T47D (cell line): ENCODE results near the gene KLHL26.
"Not testable (repeated sequence)": the region's sequence is repeated elsewhere in the genome, so short reads cannot be mapped to it uniquely, and the experiment has no call there.

Experiments used
- DNase-seq, 2 experiments: peaks; one replicate each; pipeline versions ENCODE4 v3.0.0 to v3.0.0-alpha.2; 2011 to 2012; ENCODE audit warnings: low read depth in 1 of 2, low spot score in 1 of 2
- JUND ChIP-seq: IDR thresholded peaks from 2 replicates; pipeline ENCODE4 v1.6.1; 2012; ENCODE audit warnings: low read depth
- in situ Hi-C: cut with HindIII; loops from 2 replicates; pipeline ENCODE4 v1.10.0; 2016; ENCODE audit warnings: low sequenced_read_pairs, low pct_unique_long_range_greater_than_20kb

Gene KLHL26

GRCh38 chr19:18668744-18669523 is 32.1 kb downstream of the KLHL26 start:
- in situ Hi-C loops, result no loop called here
- TF ChIP-seq JUND, result no peak

DNA sequence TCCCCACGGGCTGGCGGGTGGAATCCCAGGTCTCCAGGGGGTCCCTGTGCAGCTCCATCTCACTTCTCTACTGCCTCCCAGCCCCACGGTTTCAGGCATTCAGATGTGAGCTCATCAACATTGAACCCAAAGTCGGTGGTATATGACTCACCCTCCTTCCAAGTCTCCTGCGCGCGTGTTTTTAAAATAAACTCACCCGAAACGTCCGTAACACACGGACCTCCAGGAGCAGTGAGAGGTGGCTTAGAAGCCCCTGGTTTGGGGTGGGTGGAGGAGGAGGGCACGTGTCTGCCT is 32.6 kb downstream of the KLHL26 start:
- no peak for DNase-seq
- in situ Hi-C loops, result no loop called here
- TF ChIP-seq JUND, result no peak

More at GRCh38 chr19:18668744-18669523, 32.1 kb downstream of the KLHL26 start:
- no peak for DNase-seq

GRCh38 chr19:18669883-18670282 is 33.1 kb downstream of the KLHL26 start:
- DNase-seq, result no peak
- in situ Hi-C loops, result no loop called here
- no peak for TF ChIP-seq JUND

DNA sequence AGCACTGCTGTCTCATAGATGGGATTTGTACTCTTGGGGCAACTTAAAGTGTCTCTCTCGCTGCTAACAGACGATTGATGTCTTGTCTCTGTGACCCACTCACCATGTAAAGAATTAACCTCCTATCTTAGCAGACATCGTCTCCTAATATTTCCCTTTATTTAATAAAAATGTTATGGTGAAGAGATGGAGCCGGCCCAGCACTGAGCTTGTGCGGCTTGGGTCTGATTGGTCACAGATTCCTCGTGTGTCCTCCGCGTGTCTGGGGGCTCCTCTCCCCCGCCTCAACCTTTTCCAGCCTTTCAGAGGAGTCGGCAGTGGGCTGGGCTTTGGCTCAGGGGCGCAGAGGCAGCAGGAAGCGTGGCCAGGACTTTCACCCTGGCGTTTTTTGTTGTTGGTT is 33.5 kb downstream of the KLHL26 start:
- DNase-seq, result no peak
- no peak for TF ChIP-seq JUND
- in situ Hi-C loops, result no loop called here

DNA sequence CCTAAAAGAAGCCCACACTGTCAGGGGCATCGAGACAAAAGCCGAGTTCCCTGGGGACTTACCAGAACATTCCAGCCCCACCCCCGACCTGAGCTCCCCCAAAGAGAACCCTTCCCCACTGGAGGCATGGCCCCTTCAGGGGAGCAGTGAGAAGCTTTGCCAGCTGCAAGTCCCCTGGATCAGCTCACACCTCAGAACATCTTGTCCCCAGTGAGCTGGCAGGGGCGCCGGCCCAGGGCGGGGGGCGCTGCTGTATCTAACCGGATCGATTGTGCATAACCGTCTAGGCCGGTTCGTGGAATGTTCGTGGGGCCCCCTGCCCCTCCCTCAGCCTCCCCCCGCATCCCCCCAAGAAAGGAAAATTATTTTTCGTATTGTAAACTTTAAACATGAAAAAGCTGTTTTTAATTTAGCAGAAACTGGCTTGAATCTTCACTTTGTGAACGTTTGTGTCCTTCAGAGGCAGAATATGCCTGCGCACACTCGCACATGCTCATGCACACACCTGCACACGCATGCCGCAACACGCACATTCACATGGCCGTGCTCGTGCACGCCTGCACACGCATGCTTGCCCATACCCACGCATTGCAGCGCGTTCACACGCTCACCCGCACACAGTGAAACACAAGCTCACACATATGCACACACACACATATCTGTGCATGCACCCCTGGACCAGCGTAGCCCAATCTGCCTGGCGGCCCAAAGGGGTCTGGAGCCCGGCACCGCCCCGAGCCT is 34.6 kb downstream of the KLHL26 start:
- no peak for TF ChIP-seq JUND
- in situ Hi-C loops, result no loop called here
- no peak for DNase-seq

DNA sequence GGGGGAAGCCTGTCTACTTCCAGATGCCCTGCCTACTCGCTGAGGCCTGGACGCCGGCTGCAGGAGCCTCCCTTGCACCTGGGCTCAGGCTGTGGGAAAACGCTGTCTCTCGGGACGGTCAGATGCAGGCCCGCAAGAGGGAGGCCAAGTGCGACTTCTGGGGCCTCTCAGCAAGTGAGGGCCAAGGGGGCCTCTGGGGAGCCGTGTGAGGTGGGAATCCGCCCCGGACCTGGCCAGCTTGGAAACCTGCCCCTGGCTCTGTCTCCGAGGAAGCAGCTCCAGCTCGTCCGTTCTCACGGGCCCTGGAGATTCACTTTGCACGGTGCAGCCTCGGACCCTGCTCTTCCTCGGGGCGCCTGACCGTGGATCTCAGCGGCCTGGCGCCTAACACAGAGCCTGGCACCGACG is 35.2 kb downstream of the KLHL26 start:
- no peak for TF ChIP-seq JUND
- in situ Hi-C loops, result no loop called here
- DNase-seq, result no peak

DNA sequence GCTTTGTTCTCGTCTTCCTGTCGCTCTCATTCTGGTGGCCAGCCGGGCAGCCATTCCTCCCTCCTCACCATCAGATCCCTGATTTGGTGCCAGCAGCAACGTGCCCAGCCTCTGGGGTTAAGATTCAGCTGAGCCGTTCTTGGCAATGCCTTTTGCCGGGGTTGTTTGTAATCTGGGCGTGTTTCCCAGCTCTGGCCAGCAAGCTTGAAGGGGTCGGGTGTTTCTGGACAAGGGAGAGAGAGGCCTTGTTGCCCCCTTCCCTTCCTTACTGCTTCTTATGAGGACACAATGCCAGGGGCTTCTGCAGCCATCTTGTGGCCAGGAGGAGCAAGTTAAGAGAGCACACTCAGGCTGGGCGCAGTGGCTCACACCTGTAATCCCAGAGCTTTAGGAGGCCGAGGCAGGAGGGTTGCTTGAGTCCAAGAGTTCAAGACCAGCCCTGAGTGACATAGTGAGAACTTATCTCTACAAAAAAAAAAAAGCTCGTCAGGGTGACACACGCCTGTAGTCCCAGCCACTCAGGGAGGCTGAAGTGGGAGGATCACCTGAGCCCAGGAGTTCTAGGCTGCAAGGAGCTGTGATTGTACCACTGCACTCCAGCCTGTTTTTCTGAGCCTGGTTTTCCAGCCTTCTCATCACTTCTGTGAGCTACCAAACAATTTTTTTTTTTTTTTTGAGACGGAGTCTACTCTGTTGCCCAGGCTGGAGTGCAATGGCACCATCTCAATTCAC is 35.9 kb downstream of the KLHL26 start:
- in situ Hi-C loops, result no loop called here
- no peak for TF ChIP-seq JUND
- DNase-seq, result peak in 1 of 2 experiments; percentile 22

GRCh38 chr19:18674616-18675015 is 37.8 kb downstream of the KLHL26 start:
- in situ Hi-C loops, result no loop called here
- DNase-seq, result no peak
- TF ChIP-seq JUND, result no peak

DNA sequence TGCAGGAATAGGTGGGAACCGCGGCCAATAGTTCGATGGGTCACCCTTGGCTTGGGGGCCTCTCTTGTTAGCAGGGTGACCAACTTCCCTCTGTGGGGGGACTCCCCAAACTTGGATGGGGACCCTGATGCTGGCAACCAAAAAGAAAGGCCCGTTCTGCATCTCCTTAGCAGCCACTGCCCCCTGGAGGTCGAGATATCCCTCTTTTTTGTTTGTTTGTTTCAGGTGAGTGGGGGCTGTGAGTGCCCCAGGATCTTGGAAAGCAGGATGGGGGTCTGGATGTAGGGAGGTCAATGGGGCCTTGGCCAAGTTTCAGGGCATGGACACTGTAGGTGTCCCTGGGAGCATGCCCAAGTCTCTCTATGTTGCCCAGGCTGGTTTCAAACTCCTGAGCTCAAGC is 39.0 kb downstream of the KLHL26 start:
- TF ChIP-seq JUND, result no peak
- in situ Hi-C loops, result no loop called here
- no peak for DNase-seq

GRCh38 chr19:18676692-18677091 is 39.9 kb downstream of the KLHL26 start:
- in situ Hi-C loops, result no loop called here
- DNase-seq, result no peak
- TF ChIP-seq JUND, result no peak

DNA sequence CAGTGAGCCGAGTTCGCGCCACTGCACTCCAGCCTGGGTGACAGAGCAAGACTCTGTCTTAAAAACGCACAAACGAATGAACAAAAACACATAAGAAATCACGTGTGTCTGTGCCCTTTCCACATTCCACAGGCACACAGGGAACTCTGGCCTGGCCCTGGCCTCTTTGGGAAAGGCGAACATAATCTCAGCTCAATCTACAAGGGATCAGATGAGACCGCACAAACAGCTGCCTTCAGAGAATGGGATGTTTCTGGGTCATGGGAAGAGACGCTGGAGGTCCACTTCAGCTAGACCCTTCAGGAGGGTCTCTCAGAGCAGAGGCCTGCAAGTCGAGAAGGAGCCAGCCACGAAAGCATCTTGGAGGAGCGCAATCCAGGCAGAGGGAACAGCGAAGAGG is 40.3 kb downstream of the KLHL26 start:
- no peak for DNase-seq
- no peak for TF ChIP-seq JUND
- in situ Hi-C loops, result no loop called here

- DNase-seq, in situ Hi-C loops: not testable (repeated sequence)
These were observed 43.3 kb downstream of the KLHL26 start for GRCh38 chr19:18680148-18680547.

DNA sequence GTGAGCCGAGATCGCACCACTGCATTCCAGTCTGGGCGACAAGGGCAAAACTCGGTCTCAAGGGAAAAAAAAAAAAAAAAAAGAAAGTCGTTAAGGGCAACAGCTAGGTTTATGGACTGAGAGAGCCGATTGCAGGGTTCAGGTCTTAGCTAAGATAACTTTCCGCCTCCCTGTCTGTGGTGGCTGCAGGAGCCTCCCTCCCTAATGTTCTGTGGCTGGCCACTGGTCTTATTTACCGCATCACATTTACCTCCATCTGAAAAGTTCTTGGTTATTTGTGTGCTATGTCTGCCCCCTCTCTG is 45.9 kb downstream of the KLHL26 start:
- no peak for TF ChIP-seq JUND
- no peak for DNase-seq
- in situ Hi-C loops, result no loop called here
